ENCODE data around the gene PRKN. TPM values are rescaled to one million over a fixed set of nuclear protein-coding genes. Genes with fewer than 3 reads are reported as not detected.

Gene PRKN
- total RNA-seq, 1 experiment from 2014 or later, result not detected

DNA sequence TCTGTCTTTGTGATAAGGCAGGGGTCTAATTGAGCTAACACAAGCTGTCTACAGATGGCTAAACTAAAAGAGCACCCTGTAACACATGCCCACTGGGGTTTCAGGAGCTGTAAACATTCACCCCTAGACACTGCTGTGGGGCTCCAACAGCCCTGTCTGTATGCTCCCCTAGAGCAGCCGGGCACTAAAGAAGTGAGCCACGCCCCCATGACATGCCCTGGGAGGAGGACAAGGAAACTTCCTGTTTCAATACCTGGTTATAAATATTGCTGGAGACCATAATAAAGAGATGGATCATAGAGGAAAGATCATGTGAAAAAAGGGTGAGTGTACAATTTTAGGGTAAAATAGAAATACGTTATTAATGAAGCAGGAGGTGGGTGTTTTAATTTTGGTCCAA is 786.0 kb downstream of the PRKN start:
- Histone ChIP-seq H3F3A (ENCODE audit: insufficient read depth, low read depth) (no peaks in the 10 kb centered on the region), H3K4me1 (replicated peaks; ENCODE audit: insufficient read depth) (no peaks in the 10 kb centered on the region), H3K36me3 (ENCODE audit: low read depth) (no peaks in the 10 kb centered on the region), H3K27ac (no peak overlapping the region), H4K20me1 (ENCODE audit: insufficient read depth) (no peaks in the 10 kb centered on the region), H3K27me3 (ENCODE audit: insufficient read depth, low read depth) (no peaks in the 10 kb centered on the region), H3K4me3 (no peak overlapping the region), H3K9me3 (ENCODE audit: insufficient read depth, low read depth) (no peaks in the 10 kb centered on the region), H3K9me2 (ENCODE audit: insufficient read depth) (no peaks in the 10 kb centered on the region), H3K79me2 (ENCODE audit: low read depth) (no peaks in the 10 kb centered on the region), H2AFZ (no peak overlapping the region), H3K4me2 (no peak overlapping the region)
- ChIA-PET CTCF (no interaction called here), POLR2A (ENCODE audit: unreplicated experiment) (no interaction called here)
- TF ChIP-seq EZH2 (IDR thresholded peaks at IDR 0.05; ENCODE audit: low read depth), result no peak
- TF ChIP-seq, protein P1, sequence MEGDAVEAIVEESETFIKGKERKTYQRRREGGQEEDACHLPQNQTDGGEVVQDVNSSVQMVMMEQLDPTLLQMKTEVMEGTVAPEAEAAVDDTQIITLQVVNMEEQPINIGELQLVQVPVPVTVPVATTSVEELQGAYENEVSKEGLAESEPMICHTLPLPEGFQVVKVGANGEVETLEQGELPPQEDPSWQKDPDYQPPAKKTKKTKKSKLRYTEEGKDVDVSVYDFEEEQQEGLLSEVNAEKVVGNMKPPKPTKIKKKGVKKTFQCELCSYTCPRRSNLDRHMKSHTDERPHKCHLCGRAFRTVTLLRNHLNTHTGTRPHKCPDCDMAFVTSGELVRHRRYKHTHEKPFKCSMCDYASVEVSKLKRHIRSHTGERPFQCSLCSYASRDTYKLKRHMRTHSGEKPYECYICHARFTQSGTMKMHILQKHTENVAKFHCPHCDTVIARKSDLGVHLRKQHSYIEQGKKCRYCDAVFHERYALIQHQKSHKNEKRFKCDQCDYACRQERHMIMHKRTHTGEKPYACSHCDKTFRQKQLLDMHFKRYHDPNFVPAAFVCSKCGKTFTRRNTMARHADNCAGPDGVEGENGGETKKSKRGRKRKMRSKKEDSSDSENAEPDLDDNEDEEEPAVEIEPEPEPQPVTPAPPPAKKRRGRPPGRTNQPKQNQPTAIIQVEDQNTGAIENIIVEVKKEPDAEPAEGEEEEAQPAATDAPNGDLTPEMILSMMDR (conservative IDR thresholded peaks at IDR 0.05), result no peak
- no TSS peak for BruUV-seq (replicated peaks)
- intact Hi-C loops (cut with micrococcal nuclease; ENCODE audit: unreplicated experiment), result no loop called here
- no peak for DNase-seq

DNA sequence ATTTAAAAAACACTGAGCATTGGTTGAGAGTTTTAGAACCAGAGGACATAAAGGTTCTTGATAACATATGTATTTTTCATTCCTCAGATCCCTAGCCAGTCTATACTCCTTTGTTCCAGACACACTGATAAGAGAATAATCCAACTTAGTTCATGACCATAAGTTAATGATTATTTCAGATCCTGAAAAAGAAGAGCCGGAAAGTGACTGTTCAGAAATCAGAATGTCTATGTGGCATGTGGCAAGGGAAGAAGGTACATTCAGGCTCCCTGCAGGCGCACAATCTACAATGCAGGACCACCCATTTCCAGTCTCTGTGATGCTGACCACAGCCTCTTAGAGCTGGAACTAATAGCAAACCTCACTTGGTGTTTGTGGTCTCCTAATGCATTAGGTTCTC is 787.0 kb downstream of the PRKN start:
- BruUV-seq (replicated peaks), result no TSS peak
- no peak overlapping the region for H3K4me3 ChIP-seq
- no peaks in the 10 kb centered on the region for H3K9me2 ChIP-seq (ENCODE audit: insufficient read depth)
- H3K4me1 ChIP-seq (replicated peaks; ENCODE audit: insufficient read depth), result no peaks in the 10 kb centered on the region
- ChIA-PET CTCF (no interaction called here), POLR2A (ENCODE audit: unreplicated experiment) (no interaction called here)
- intact Hi-C loops (cut with micrococcal nuclease; ENCODE audit: unreplicated experiment), result no loop called here
- no peak for DNase-seq
- H3K4me2 ChIP-seq, result no peak overlapping the region
- H3K27me3 ChIP-seq (ENCODE audit: insufficient read depth, low read depth), result no peaks in the 10 kb centered on the region
- no peaks in the 10 kb centered on the region for H4K20me1 ChIP-seq (ENCODE audit: insufficient read depth)
- H3K36me3 ChIP-seq (ENCODE audit: low read depth), result no peaks in the 10 kb centered on the region
- no peaks in the 10 kb centered on the region for H3K79me2 ChIP-seq (ENCODE audit: low read depth)
- no peaks in the 10 kb centered on the region for H3K9me3 ChIP-seq (ENCODE audit: insufficient read depth, low read depth)
- no peak overlapping the region for H2AFZ ChIP-seq
- no peak overlapping the region for H3K27ac ChIP-seq
- no peaks in the 10 kb centered on the region for H3F3A ChIP-seq (ENCODE audit: insufficient read depth, low read depth)
- TF ChIP-seq, protein P1 (conservative IDR thresholded peaks at IDR 0.05), result no peak
- TF ChIP-seq EZH2 (IDR thresholded peaks at IDR 0.05; ENCODE audit: low read depth), result no peak

DNA sequence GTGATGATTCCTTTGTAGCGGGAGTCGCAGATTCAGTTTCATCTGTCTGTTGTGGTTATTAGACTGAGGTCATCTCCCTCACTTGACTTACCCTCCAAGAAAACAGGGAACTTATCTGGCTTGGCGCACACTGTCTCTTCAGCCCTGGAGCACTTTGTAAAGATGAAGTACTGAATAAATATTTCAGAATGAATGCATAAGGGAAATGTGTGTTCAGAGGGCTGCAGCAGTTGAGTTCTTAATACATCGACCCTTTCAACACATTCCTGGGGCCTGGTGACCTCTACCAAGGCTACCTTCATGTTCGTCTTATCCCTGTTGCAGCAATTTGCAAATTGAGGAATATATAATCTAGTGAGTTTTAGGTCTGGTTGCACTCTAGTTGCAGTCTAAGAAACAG is 801.2 kb downstream of the PRKN start:
- no peaks in the 10 kb centered on the region; the same call in 1 of the 2 replicates for H3K9me2 ChIP-seq (ENCODE audit: insufficient read depth)
- no peaks in the 10 kb centered on the region for H3K4me1 ChIP-seq (replicated peaks; ENCODE audit: insufficient read depth)
- no peak overlapping the region for H3K4me3 ChIP-seq
- no peaks in the 10 kb centered on the region for H3K79me2 ChIP-seq (ENCODE audit: low read depth)
- no peak overlapping the region for H3K27ac ChIP-seq
- no peaks in the 10 kb centered on the region for H4K20me1 ChIP-seq (ENCODE audit: insufficient read depth)
- H3F3A ChIP-seq (ENCODE audit: insufficient read depth, low read depth), result no peaks in the 10 kb centered on the region
- DNase-seq, result no peak
- no peak for TF ChIP-seq EZH2 (IDR thresholded peaks at IDR 0.05; ENCODE audit: low read depth)
- TF ChIP-seq, protein P1 (conservative IDR thresholded peaks at IDR 0.05), result no peak
- peaks cover 9% of the 10 kb centered on the region for H3K27me3 ChIP-seq (ENCODE audit: insufficient read depth, low read depth)
- no peaks in the 10 kb centered on the region for H3K36me3 ChIP-seq (ENCODE audit: low read depth)
- BruUV-seq (replicated peaks), result no TSS peak
- intact Hi-C loops (cut with micrococcal nuclease; ENCODE audit: unreplicated experiment), result no loop called here
- H2AFZ ChIP-seq, result no peak overlapping the region
- H3K4me2 ChIP-seq, result no peak overlapping the region
- ChIA-PET POLR2A (ENCODE audit: unreplicated experiment) (no interaction called here), CTCF (no interaction called here)
- no peaks in the 10 kb centered on the region for H3K9me3 ChIP-seq (ENCODE audit: insufficient read depth, low read depth)
